ENCODE measurements around the gene SNX9.
"Not testable (repeated sequence)": the region's sequence is repeated elsewhere in the genome, so short reads cannot be mapped to it uniquely, and the experiment has no call there.

SNX9 gene

DNA sequence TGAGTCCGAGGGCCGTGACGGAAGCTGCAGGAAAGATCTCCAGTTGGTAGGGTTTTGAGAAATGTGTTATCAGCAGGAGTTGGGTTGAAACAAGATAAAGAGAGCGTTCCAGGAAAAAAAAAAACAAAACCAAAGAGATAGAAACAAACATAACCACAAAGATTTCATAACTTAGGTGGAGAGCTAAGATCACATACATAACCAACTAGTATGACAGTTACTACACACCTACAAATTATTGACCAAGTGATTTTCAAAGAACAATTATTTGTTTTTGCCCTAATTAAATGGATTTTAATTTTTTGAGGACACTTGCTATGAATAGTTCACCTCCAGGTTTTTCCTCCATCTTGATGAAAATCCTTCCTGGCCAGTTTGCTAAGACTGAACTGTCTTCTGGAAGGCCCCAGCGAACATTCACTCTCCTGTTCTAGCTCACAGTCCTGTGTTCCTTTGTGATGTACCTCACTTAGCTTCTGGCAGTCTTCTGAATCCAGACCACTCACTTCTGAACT lies 69.4 kb downstream of the SNX9 start:
- DNase-seq = no peak

DNA sequence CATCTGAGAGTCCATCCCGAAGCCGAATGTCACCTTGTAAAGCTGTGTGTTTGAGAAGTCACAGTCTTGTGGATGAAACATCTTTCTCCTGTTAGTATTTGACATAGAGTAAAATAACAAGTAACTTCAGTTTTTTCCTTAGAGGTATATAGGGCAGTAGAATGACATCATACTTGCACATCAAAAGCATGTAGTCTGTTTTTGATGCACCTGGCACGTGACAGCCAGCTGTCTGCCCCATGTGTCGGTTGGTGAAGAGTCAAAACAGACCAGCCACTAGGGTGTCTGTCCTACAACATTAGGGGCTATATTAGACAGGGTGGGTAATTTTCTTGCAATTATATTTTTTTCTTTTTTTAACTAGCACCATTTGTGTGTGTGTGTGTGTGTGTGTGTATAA lies 70.2 kb downstream of the SNX9 start:
- no peak for DNase-seq

DNA sequence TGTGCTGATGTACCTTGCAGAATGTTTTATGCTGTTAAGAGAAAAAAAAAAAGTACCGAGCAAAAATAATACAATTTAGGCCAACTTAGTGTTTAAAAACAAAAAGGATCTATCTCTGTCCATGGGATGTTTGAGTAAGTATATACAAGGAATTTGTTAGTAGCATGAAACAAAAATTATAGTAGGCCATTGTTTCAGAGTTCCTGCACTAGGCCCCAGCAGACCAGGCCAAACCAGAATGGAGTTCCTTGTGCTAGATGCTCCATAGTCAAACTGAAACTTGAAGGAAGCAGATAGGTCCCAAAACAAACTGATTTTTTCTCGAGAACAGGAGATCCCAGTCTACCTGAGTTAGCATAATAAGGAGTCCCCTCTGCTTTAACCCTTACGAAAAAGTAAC lies 72.5 kb downstream of the SNX9 start:
- no peak for DNase-seq

DNA sequence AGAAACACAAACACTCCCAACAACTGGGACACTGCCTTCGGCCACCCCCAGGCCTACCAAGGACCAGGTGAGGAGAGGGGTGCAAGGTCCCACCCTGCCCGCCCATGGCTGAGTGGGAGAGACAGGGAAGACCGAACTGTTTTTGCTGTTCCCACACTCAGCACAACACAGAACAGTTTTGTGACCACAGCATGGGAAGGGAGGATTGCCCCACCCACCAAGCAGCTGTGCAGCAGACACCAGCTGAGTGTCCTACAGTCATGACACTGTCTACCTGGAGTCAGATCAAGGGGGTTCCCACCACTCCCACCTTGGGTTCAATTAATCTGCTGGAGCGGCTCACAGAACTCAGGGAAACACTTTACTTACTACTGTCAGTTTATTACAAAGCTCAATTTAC lies 73.9 kb downstream of the SNX9 start:
- no peak for DNase-seq

DNA sequence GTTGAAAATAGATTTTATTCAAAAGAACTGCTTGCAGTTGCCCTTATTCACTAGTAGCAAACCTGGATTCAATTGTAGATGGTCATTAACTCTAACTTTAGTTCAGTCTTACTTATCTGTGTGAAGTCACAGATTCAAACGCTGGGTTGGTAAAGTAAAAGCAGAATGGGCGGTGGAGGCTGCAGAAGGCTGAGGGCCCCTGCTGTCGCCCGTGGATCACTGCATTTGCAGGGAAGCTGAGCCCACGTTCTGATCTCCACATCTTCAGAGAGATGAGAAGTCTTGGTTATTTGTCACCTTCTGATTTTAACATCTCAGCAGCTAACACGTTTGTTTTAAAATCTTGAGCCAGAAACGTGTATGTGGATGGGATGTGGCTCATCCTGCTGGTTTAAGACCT lies 75.1 kb downstream of the SNX9 start:
- no peak for DNase-seq

DNA sequence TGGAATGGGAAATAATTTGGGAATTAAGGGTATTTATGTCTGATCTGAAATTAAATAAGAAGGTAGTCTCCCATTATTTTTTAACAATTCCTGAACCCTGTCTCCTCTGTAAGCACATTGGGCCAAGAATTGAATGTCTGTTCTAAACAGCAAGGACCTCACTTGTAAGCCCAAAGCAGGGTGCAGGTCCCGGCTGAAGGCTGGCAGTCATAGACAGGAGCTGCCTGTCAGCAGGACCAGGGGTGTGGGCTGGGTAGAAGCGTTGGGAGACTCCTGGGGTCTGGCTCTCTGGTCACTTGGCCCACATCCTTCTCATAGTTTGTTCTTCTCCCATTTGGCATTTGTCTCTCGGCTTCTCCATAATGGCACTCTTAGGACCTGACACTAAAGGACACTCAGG lies 75.6 kb downstream of the SNX9 start:
- no peak for DNase-seq

DNA sequence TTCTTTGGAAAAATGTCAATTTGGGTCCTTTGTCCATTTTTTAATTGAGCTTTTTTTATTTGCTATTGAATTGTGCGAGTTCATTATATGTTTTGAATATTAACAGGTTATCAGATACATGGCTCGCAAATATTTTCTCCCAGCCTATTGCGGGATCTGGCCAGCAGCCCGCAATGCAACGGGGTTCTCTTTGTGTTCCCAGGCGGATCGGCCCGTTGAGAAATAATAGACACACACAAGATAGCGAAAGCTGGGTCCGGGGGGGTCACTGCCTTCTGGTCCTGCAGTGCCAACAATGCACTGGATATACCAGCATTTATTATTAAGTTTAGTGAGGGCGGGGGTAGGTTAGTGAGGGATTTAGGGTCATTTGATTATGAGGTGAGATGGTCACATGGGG lies 77.2 kb downstream of the SNX9 start:
- not testable (repeated sequence) for DNase-seq

DNA sequence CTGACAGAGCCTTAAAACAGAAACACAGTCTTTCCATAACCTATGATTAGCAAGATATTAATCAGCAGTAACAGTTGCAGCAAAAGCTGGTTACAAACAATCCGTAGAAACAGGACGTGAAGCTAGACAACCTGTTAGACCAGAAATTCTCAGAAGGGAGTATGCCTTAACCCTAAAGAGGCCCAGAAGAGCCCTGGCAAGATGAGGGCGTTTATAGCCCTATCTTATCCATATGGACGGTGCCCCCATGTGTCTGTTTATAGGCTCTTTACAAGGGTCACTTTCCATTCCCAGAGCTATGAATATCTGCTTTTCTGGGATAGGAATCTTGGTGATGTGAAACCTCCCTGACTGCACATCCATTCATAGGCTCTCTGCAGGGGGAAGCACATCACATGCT lies 77.7 kb downstream of the SNX9 start:
- not testable (repeated sequence) for DNase-seq

DNA sequence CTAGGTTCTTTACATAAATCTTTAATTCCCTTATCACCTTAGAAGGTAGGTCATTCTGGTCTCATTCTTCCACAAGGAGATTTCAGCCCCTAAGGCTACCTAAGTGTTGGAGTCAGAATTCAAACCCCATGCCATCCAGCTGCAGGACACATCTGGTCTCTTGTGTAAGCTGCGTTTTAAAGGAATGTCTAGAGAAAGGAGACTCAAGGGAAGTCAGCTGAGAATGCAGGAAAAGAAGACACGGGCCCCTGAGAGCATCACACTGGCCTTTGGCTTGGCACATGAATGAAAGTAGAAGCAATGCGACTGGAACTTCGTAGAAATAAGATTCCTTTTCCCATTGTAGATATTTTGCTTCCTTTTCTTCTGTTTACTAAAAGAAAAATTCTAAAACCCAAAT lies 82.0 kb downstream of the SNX9 start:
- no peak for DNase-seq

DNA sequence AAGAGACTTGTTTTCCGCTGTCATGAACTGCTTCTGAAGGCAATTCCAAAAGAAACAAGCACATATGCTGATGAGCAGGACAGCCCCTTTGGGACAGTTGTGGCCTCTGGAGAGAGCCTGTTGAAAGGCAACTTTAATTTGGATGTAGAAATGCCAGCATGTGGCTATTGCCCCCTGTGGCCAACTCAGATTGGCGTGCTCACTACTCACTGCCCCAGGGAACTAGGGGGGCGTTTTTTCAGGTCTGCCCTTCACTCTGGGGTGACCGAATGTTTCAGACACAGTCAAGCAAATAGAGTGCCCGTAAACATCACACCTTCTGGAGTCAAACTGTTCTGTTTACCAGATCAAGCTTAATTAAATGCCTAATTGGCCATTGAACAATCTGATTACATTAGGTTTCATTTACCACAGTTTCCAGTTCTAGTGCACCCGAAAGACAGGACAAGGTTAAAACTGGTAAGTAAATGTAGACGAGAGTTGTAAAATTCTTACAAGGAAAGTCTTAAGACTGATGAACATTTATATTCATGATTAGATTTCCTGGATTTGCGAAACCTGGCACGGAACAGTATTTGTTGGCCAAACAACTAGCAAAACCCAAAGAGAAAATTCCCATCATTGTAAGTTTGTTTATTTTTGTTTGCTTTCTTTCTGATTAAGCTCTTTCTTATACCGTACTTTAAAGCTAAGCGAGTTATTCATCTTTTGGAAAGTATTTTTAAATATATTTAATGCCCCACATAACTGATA lies 82.7 kb downstream of the SNX9 start:
- no peak for DNase-seq

DNA sequence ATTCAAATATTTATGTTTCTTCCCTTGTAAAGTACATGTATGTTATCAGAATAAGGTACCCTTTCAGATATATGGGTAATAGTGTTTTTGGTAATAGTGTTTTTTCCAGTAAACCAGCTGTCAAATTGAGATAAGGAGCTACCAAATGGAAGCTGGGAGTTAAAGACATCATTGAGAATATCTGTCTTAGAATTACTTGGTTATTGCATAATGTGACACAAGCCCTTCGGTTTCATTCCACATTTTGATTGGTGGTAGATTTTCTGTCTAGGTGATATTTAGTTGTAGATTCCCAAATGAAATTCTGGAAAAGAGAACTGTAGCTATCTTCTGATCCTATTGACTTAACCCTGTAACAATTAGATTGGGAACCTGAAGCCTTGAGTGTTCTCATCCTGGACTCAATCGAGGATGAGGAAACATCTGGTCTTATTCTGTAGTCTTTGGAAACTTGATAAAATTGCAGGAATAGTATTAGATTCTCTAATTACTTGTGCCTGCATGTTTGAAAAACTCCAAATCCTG lies 83.6 kb downstream of the SNX9 start:
- DNase-seq = no peak

DNA sequence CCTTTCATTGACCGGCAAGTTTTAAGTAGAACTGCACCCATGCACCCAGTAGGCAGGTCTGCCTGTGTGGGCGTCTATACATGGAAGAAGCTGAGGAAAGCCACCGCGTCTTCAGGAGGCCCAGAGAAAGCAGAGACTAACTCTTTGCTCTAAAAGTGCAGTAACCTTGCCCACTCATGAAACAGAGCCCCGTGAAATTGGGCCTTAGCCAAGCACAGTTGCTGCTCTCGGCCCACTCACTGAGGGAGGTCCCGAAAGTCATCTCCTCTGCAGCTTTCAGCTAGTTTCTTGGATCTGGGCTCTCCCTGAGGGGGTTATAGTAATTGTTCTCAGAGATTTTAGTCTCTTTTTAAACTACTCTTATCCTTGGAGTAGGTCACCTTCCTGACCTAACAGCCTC lies 84.6 kb downstream of the SNX9 start:
- DNase-seq = no peak

DNA sequence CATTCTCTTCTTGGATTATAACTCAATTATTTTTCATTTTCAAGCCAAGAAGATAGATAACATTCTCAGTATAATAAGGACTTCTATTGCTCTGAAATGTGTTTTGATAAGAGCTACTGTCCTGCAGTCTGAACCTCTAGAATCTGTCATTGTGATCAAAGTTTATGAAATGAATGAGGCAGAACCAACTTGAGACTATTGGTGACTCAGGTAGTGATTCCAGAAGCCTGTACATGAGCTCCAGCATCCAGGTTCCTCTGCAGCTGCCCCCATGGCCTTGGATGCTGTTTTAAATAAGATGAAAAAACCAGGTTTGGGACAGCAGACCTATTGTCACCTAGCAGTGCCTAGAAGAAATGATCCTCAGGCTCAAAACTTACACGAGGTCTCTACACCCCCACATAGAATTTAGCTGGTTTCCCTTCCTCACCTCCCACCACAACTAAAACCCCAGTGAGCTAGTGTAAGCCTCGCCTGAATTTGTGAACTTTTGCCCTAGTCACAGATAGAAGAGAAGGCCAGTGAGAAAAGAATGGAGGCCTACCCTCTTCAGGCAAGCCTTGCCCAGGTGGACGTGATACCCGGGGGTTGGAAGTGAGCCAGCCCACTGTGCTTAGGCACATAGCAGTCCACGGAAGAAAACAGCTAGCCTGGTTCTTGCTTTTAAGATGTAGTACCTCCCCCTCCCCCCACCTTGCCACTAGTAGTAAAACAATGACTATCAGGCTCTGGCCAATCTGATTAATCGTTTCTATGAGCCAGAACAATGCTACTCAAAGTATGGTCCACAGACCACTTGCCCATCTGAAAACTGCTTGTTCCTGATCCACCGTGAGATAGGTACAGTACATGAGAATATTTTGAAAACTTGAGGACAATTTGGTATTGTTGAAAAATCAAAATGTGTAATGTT lies 85.6 kb downstream of the SNX9 start:
- DNase-seq = no peak

DNA sequence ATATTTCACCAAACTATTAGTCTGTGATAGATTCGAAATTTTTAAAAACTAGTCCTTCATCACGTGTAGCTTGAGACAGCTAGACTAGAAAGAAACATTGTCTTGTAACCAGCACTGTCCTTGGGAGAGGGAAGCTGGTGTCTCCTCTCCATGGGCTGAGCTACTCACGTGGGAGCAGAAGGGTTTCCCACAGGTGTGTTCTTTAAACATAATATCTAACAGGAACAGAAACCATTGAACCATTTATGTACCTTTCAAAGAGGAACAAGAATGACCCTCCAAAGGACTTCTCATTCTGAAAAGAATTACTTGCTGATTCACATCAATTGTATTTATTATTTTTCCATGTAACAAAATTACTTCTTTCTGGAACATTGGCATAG lies 86.2 kb downstream of the SNX9 start:
- DNase-seq = no peak

DNA sequence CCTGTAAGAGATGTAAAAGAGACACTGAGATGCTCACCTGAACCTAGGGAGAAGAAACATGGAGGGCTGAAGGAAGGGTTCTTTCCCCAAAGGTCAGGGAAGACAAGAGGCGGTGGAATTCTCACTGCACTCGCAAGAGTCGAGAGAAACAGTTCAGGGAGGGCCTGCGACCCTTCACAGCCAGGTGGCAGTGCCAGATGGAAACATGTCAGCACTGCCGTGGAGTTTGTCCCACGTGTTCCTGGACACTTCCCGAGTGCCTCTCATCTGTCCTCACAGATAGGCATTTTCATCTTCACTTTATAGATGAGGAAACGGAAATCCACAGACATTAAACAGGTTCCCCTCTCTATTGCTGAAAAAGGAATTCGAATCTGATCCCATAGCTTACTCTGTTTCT lies 88.2 kb downstream of the SNX9 start:
- no peak for DNase-seq

DNA sequence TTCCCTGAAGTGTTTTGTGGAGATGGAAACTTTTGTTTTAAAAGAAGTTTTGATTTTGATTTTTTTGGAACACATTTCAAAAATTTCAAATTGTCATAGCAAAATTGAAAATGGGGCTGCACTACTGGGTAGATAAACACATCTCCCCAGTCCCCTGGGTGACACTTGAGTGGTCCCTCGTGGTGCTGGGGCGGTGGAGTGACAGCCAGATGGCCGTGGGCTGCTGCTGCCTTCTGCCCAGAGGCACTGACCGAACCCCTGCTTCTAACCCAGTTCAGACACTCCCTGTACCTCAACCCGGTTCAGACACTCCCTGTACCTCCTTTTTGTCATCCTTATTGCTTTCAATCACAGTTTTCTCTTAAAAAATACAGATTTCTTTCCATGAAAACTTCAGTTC lies 88.7 kb downstream of the SNX9 start:
- no peak for DNase-seq

DNA sequence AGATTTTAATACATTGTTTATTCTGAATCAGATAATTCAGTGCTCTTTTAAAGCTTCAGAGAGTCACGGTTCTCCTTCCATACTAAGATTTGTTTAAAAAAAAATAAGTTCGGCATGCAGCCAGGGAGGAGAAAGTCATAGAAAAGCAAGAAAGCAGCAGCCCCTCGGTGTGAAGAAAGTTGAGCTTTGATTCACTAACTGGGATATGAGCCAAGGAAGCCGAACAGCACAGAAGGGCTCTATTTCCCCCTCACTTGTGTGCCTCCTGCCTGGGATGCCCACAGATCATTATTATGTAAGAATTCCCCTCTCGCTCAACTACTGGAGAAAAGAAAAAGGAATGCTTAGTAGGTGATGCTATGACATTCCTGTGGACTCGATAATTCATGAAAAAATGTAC lies 89.3 kb downstream of the SNX9 start:
- peak; percentile 94 for DNase-seq

DNA sequence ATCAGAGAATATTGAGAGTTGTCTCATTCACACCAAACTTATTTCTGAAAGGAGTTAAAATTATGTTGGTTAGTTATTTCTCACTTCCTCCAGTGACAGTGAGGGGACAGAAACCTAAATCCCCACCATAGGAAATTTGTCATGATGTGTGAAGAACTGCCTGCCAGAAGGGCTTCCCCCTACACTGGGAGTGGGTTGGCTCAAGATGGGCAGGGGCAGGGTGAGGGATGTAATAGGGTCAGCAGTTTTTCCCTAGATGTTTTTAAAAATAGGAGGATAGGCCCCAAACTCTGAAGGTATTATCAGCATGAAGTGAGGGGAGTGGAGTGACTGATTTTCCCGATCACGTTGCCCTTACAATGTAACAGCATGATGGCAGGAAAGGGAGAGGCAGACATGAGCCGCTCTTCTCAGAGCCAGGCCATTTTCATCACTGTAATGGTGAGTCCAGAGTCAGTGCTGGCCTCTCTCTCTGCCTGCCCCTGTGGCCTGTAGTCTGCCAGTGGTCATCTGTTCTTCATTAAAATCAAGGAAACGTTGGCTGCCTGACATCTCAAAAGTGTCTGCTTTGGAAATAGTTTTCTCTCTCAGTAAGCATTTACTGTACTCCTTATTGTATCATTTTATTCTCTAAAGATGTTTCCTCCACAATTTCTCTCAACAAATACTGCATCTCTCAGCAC lies 98.8 kb downstream of the SNX9 start:
- peak; percentile 78 for DNase-seq

DNA sequence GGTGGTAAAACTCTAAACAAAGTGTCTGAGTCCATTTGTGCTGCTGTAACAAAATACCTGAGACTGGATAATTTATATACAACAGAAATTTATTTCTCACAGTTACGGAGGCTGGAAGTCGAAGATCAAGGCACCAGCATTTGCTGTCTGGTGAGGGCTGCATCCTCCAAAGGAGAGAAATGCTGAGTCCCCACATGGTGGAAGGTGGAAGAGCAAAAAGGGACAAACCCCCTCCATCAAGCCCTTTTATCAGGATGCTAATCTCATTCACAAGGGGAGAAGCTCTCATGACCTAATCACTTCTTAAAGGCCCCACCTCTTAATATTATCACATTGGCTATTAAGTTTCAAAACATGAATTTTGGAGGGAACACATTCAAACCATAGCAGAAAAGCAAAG lies 102.7 kb downstream of the SNX9 start:
- DNase-seq = no peak

DNA sequence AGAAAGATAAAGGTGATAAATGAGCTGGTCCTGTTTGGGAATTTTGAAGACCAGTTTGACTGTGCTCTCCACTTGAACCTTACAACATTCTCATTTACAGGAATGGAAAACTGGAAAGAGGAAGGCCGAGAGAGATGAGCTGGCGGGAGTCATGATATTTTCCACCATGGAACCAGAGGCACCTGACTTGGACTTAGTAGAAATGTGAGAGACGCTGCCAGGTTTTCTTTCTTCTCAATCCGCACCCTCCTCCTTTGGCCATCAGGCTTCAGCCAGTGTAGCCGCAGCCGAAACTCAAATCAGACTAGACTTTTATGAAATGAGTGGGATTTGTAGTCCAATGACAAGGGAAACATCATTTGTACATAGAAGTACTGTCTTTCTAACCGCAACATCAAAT lies 104.0 kb downstream of the SNX9 start:
- no peak for DNase-seq

DNA sequence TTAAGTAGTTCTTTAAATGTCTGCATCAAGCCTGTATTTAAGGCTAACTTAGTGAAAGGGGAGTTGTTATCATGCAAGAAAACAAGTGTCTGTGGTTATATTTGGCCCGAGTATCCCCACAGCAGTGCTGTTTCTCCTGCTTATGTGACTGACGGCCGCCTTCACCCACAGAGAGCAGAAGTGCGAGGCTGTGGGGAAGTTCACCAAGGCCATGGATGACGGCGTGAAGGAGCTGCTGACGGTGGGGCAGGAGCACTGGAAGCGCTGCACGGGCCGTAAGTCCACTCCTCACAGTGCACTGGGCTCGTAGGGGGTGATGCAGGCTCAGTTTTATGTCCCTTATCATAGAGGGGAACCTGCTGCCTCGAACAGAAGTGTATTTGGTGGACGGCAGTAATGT lies 105.4 kb downstream of the SNX9 start:
- DNase-seq = no peak

DNA sequence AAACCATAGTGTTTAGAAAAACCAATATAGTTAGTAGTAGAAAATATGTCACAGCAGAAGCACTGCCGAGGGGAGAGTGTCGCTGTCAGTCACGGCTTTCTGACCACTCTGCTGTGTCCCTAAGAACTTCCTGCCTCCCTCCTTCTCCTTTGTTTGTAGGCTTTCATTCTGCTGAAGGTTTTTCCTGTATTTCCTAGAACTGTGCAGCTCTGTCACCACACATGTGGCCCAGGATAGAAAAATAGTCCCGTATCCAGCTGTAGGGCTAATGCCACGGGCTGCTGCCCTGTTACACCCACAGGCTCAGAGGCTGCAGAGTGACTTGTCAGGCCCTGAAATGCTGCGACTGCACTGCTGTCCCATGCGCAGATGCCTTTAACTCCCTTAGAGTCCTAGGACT lies 106.0 kb downstream of the SNX9 start:
- no peak for DNase-seq

DNA sequence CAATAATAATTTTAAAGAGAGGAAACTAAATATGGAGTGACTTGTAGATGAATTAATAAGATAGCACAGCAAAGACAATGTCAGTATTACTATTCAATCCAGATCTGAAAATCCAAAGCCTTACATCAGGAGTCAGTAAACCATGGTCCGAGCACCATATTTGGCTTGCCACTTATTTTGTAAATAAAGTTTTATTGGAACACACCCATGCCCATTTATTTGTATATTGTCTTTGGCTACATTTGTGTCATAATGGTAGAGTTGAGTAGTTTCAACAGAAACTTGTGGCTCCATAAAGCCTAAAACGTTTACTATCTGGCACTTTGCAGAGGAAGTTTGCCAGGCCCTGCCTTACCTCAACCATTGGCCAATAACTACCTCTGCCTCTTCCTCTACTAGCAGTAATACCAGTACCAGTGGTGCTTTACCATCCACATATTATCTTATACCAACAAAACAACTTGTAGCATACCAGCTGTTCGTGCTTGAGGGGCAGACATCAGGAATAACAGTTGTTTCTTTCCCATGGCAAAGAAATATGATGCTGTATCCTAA lies 106.8 kb downstream of the SNX9 start:
- DNase-seq = no peak

Data from fibroblast of upper back skin (primary cell).